Neural progenitor cell (in vitro differentiated cells): Measurements from ENCODE around the gene EDRF1. TPM values are rescaled to one million over a fixed set of nuclear protein-coding genes. Genes with fewer than 3 reads are reported as not detected.

ENCODE experiments used
- DNase-seq: peaks from one replicate; pipeline ENCODE4 v3.0.0-alpha.2; 2016; ENCODE audit warnings: low spot score
- H2AFZ ChIP-seq: fragments of 200-600 bp; sonication (generic); replicated peaks from 2 replicates; pipeline ENCODE4 v1.6.1; 2016; ENCODE audit warnings: antibody characterized with exemption
- H3F3A ChIP-seq: fragments of 200-600 bp; sonication (generic); 2 replicates; pipeline ENCODE4 v1.6.1; 2016; ENCODE audit warnings: antibody characterized with exemption, low read depth
- H3K27ac ChIP-seq: fragments of 200-600 bp; sonication (generic); 2 replicates; pipeline ENCODE4 v1.5.1; 2016; ENCODE audit warnings: mild to moderate bottlenecking
- H3K27me3 ChIP-seq: fragments of 200-600 bp; sonication (generic); 2 replicates; pipeline ENCODE4 v1.6.1; 2016; ENCODE audit warnings: mild to moderate bottlenecking, moderate library complexity
- H3K36me3 ChIP-seq: fragments of 200-600 bp; sonication (generic); 2 replicates; pipeline ENCODE4 v1.5.1; 2016
- H3K4me1 ChIP-seq: fragments of 200-600 bp; sonication (generic); 2 replicates; pipeline ENCODE4 v1.6.1; 2016; ENCODE audit warnings: mixed run types
- H3K4me2 ChIP-seq: fragments of 200-600 bp; sonication (generic); 2 replicates; pipeline ENCODE4 v1.6.1; 2016
- H3K4me3 ChIP-seq: fragments of 200-600 bp; sonication (generic); 2 replicates; pipeline ENCODE4 v1.5.1; 2016
- H3K79me2 ChIP-seq: fragments of 200-600 bp; sonication (generic); 2 replicates; pipeline ENCODE4 v1.6.1; 2016; ENCODE audit warnings: low read depth
- H3K9ac ChIP-seq: fragments of 200-600 bp; sonication (generic); 2 replicates; pipeline ENCODE4 v1.6.1; 2016
- H3K9me3 ChIP-seq: fragments of 200-600 bp; sonication (generic); 2 replicates; pipeline ENCODE4 v1.5.1; 2016; ENCODE audit warnings: low read depth
- H4K20me1 ChIP-seq: fragments of 200-600 bp; sonication (generic); 2 replicates; pipeline ENCODE4 v1.6.1; 2016; ENCODE audit warnings: low read depth
- H3K27ac Mint-ChIP-seq: 3 replicates; pipeline ENCODE4 v1.8.0; 2021; ENCODE audit warnings: mixed read lengths
- H3K27me3 Mint-ChIP-seq: 2 replicates; pipeline ENCODE4 v1.8.0; 2022; ENCODE audit warnings: low read depth, mild to moderate bottlenecking, inconsistent platforms, moderate library complexity, mixed read lengths; ENCODE audit not compliant: insufficient read depth
- H3K36me3 Mint-ChIP-seq: 3 replicates; pipeline ENCODE4 v1.8.0; 2021; ENCODE audit warnings: mixed read lengths
- H3K4me1 Mint-ChIP-seq: 3 replicates; pipeline ENCODE4 v1.8.0; 2021; ENCODE audit warnings: mixed read lengths
- H3K4me3 Mint-ChIP-seq: 3 replicates; pipeline ENCODE4 v1.8.0; 2021; ENCODE audit warnings: mild to moderate bottlenecking, moderate library complexity, mixed read lengths
- H3K9me3 Mint-ChIP-seq: 3 replicates; pipeline ENCODE4 v1.8.0; 2020; ENCODE audit warnings: mixed read lengths
- EZH2 ChIP-seq: fragments of 200-600 bp; sonication (generic); IDR thresholded peaks from 2 replicates; pipeline ENCODE4 v1.6.1; 2017; ENCODE audit warnings: antibody characterized with exemption, mild to moderate bottlenecking, moderate library complexity
- EZH2phosphoT487 ChIP-seq: fragments of 200-600 bp; sonication (generic); IDR thresholded peaks from 2 replicates; pipeline ENCODE4 v1.6.1; 2017; ENCODE audit warnings: antibody characterized with exemption
- total RNA-seq: library from RNA; depleted of rRNA; stranded (reverse); fragments of >200 nt; gene quantifications from 2 replicates; pipeline ENCODE4 v1.2.3, GENCODE V29; 2015; ENCODE audit warnings: low replicate concordance
- TF ChIP-seq, protein P1 (sequence below): fragments of 200-600 bp; sonication (generic); IDR thresholded peaks from 2 replicates; pipeline ENCODE4 v1.5.1; 2017; ENCODE audit warnings: antibody characterized with exemption, mild to moderate bottlenecking

The EDRF1 gene
- total RNA-seq, 1 donor from 2014 or later: 63.4 TPM

GRCh38 chr10:125739994-125740679 is 20.6 kb downstream of the EDRF1 start:
- H3K27ac Mint-ChIP-seq: no peak overlapping the region
- no peak overlapping the region for H3K27ac ChIP-seq
- no peak overlapping the region for H3K9ac ChIP-seq
- no peak overlapping the region for H3K4me2 ChIP-seq
- no peaks in the 10 kb centered on the region for H3K79me2 ChIP-seq
- no peaks in the 10 kb centered on the region for H3F3A ChIP-seq
- no peak overlapping the region for H3K4me3 Mint-ChIP-seq
- H3K36me3 Mint-ChIP-seq: peaks cover 39% of the 10 kb centered on the region
- H3K4me3 ChIP-seq: no peak overlapping the region
- H3K4me1 Mint-ChIP-seq: peaks cover 3% of the 10 kb centered on the region
- no peaks in the 10 kb centered on the region for H3K9me3 Mint-ChIP-seq
- peaks cover 7% of the 10 kb centered on the region for H4K20me1 ChIP-seq
- TF ChIP-seq EZH2: no peak
- TF ChIP-seq EZH2phosphoT487: no peak
- TF ChIP-seq, protein P1, sequence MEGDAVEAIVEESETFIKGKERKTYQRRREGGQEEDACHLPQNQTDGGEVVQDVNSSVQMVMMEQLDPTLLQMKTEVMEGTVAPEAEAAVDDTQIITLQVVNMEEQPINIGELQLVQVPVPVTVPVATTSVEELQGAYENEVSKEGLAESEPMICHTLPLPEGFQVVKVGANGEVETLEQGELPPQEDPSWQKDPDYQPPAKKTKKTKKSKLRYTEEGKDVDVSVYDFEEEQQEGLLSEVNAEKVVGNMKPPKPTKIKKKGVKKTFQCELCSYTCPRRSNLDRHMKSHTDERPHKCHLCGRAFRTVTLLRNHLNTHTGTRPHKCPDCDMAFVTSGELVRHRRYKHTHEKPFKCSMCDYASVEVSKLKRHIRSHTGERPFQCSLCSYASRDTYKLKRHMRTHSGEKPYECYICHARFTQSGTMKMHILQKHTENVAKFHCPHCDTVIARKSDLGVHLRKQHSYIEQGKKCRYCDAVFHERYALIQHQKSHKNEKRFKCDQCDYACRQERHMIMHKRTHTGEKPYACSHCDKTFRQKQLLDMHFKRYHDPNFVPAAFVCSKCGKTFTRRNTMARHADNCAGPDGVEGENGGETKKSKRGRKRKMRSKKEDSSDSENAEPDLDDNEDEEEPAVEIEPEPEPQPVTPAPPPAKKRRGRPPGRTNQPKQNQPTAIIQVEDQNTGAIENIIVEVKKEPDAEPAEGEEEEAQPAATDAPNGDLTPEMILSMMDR: no peak
- H3K36me3 ChIP-seq: peaks cover 28% of the 10 kb centered on the region
- H3K27me3 ChIP-seq: no peaks in the 10 kb centered on the region
- H3K9me3 ChIP-seq: no peaks in the 10 kb centered on the region
- H3K27me3 Mint-ChIP-seq: no peaks in the 10 kb centered on the region
- H2AFZ ChIP-seq: no peak overlapping the region
- DNase-seq: no peak
- H3K4me1 ChIP-seq: no peaks in the 10 kb centered on the region

DNA sequence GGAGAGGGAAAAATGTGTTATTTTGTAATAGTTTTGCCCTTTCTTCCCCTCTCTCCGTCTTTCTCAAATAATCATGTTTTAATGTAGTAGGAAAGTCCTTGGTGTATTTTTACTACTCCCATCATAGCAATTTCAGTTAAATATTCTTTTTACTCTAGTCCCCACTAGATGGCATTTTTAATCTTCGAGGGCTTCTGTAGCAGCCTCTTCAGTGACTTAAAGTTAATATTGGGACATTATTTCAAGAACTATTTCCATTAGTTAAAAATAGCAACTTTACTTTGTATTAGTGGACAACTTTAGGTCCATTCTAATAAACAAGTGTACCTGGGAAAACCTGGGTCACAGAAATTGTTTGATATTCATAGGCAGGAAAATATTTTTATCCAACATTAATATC is 23.0 kb downstream of the EDRF1 start:
- Mint-ChIP-seq H3K4me3 (no peak overlapping the region), H3K27me3 (no peaks in the 10 kb centered on the region), H3K9me3 (no peaks in the 10 kb centered on the region), H3K4me1 (peaks cover 3% of the 10 kb centered on the region), H3K36me3 (peaks cover 38% of the 10 kb centered on the region), H3K27ac (no peak overlapping the region)
- no peaks in the 10 kb centered on the region for H3K27me3 ChIP-seq
- H4K20me1 ChIP-seq: no peaks in the 10 kb centered on the region
- no peak overlapping the region for H2AFZ ChIP-seq
- H3F3A ChIP-seq: no peaks in the 10 kb centered on the region
- no peaks in the 10 kb centered on the region for H3K4me1 ChIP-seq
- H3K9me3 ChIP-seq: no peaks in the 10 kb centered on the region
- no peak overlapping the region for H3K4me2 ChIP-seq
- H3K79me2 ChIP-seq: no peaks in the 10 kb centered on the region
- no peak overlapping the region for H3K27ac ChIP-seq
- no peak for DNase-seq
- H3K9ac ChIP-seq: no peak overlapping the region
- H3K4me3 ChIP-seq: no peak overlapping the region
- TF ChIP-seq EZH2: no peak
- TF ChIP-seq, protein P1: no peak
- no peak for TF ChIP-seq EZH2phosphoT487
- H3K36me3 ChIP-seq: peaks cover 28% of the 10 kb centered on the region

DNA sequence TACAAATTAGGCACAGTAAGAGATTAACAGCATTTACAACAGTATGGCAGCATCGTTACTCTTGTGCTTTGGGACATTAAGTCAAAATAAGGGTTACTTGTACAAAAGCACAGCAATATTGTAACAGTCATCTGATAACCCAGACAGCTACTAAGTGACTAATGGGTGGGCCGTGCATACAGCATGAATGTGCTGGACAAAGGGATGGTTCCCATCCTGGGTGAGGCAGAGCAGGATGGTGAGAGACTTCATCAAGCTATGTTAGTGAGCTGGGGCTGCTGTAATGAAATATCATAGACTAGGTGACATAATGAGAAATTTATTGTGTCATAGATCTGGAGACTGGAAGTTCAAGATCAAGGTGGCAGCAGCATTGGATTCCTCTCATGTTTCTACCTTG is 25.4 kb downstream of the EDRF1 start:
- Mint-ChIP-seq H3K4me1 (no peaks in the 10 kb centered on the region), H3K36me3 (peaks cover 48% of the 10 kb centered on the region), H3K4me3 (no peak overlapping the region), H3K9me3 (no peaks in the 10 kb centered on the region), H3K27me3 (no peaks in the 10 kb centered on the region), H3K27ac (no peak overlapping the region)
- Histone ChIP-seq H3K9ac (no peak overlapping the region), H3K9me3 (no peaks in the 10 kb centered on the region), H3K36me3 (peaks cover 13% of the 10 kb centered on the region), H3K4me2 (no peak overlapping the region), H3K4me3 (no peak overlapping the region), H3K27ac (no peak overlapping the region), H3K4me1 (no peaks in the 10 kb centered on the region), H2AFZ (no peak overlapping the region), H3K79me2 (no peaks in the 10 kb centered on the region), H4K20me1 (no peaks in the 10 kb centered on the region), H3K27me3 (no peaks in the 10 kb centered on the region), H3F3A (no peaks in the 10 kb centered on the region)
- DNase-seq: no peak
- TF ChIP-seq EZH2phosphoT487: no peak
- no peak for TF ChIP-seq EZH2

GRCh38 chr10:125747417-125747816 is 27.9 kb downstream of the EDRF1 start:
- peaks cover 43% of the 10 kb centered on the region for H3K36me3 Mint-ChIP-seq
- peaks cover 12% of the 10 kb centered on the region for H3K4me1 ChIP-seq
- no peaks in the 10 kb centered on the region for H3F3A ChIP-seq
- DNase-seq: no peak
- no peaks in the 10 kb centered on the region for H3K79me2 ChIP-seq
- H4K20me1 ChIP-seq: no peaks in the 10 kb centered on the region
- no peak overlapping the region for H3K4me3 ChIP-seq
- no peaks in the 10 kb centered on the region for H3K27me3 Mint-ChIP-seq
- no peaks in the 10 kb centered on the region for H3K9me3 Mint-ChIP-seq
- no peak overlapping the region for H3K4me3 Mint-ChIP-seq
- H2AFZ ChIP-seq: no peak overlapping the region
- no peak overlapping the region for H3K4me2 ChIP-seq
- H3K27ac ChIP-seq: no peak overlapping the region
- H3K4me1 Mint-ChIP-seq: no peaks in the 10 kb centered on the region
- H3K9me3 ChIP-seq: no peaks in the 10 kb centered on the region
- no peak overlapping the region for H3K9ac ChIP-seq
- TF ChIP-seq EZH2 (no peak), EZH2phosphoT487 (no peak)
- TF ChIP-seq, protein P1: no peak
- H3K27me3 ChIP-seq: no peaks in the 10 kb centered on the region
- peaks cover 10% of the 10 kb centered on the region for H3K36me3 ChIP-seq
- no peak overlapping the region for H3K27ac Mint-ChIP-seq
